ENCODE data around the gene RAP1GAP.

Gene RAP1GAP

GRCh38 chr1:21590126-21590880 is 78.9 kb downstream of the RAP1GAP start:
- DNase-seq (ENCODE audit: low read depth) = no peak

GRCh38 chr1:21589618-21590017 is 79.5 kb downstream of the RAP1GAP start:
- DNase-seq (ENCODE audit: low read depth) = no peak

- no peak for DNase-seq (ENCODE audit: low read depth)
Observed at GRCh38 chr1:21587602-21587953, 81.6 kb downstream of the RAP1GAP start.

- DNase-seq (ENCODE audit: low read depth) = no peak
Observed at GRCh38 chr1:21586846-21587601, 82.1 kb downstream of the RAP1GAP start.

- DNase-seq (ENCODE audit: low read depth) = no peak
Observed at GRCh38 chr1:21586222-21586621, 82.9 kb downstream of the RAP1GAP start.

GRCh38 chr1:21585037-21585436 is 84.1 kb downstream of the RAP1GAP start:
- no peak for DNase-seq (ENCODE audit: low read depth)

GRCh38 chr1:21584096-21584495 is 85.1 kb downstream of the RAP1GAP start:
- no peak for DNase-seq (ENCODE audit: low read depth)

- DNase-seq (ENCODE audit: low read depth) = no peak
Observed at GRCh38 chr1:21579791-21580190, 89.4 kb downstream of the RAP1GAP start.

- DNase-seq (ENCODE audit: low read depth) = no peak
Observed at GRCh38 chr1:21577933-21578332, 91.2 kb downstream of the RAP1GAP start.

GRCh38 chr1:21577324-21577723 is 91.8 kb downstream of the RAP1GAP start:
- DNase-seq (ENCODE audit: low read depth) = no peak

- no peak for DNase-seq (ENCODE audit: low read depth)
Observed at GRCh38 chr1:21576798-21577187, 92.4 kb downstream of the RAP1GAP start.

- DNase-seq (ENCODE audit: low read depth) = no peak
Observed at GRCh38 chr1:21576031-21576797, 92.9 kb downstream of the RAP1GAP start.

- DNase-seq (ENCODE audit: low read depth) = no peak
Observed at GRCh38 chr1:21575351-21575942, 93.7 kb downstream of the RAP1GAP start.

- DNase-seq (ENCODE audit: low read depth) = no peak
Observed at GRCh38 chr1:21574466-21575151, 94.5 kb downstream of the RAP1GAP start.

GRCh38 chr1:21573971-21574465 is 95.1 kb downstream of the RAP1GAP start:
- no peak for DNase-seq (ENCODE audit: low read depth)

GRCh38 chr1:21573475-21573874 is 95.7 kb downstream of the RAP1GAP start:
- no peak for DNase-seq (ENCODE audit: low read depth)

- no peak for DNase-seq (ENCODE audit: low read depth)
Observed at GRCh38 chr1:21572735-21573277, 96.4 kb downstream of the RAP1GAP start.

- no peak for DNase-seq (ENCODE audit: low read depth)
Observed at GRCh38 chr1:21572221-21572620, 96.9 kb downstream of the RAP1GAP start.

- DNase-seq (ENCODE audit: low read depth) = no peak
Observed at GRCh38 chr1:21570885-21571284, 98.3 kb downstream of the RAP1GAP start.

- no peak for DNase-seq (ENCODE audit: low read depth)
Observed at GRCh38 chr1:21570528-21570875, 98.7 kb downstream of the RAP1GAP start.

GRCh38 chr1:21569820-21570527 is 99.2 kb downstream of the RAP1GAP start:
- no peak for DNase-seq (ENCODE audit: low read depth)
